NOMO-1 (cell line): ENCODE results near the gene LRP8.
"Not testable (repeated sequence)": the region's sequence is repeated elsewhere in the genome, so short reads cannot be mapped to it uniquely, and the experiment has no call there.

Source experiments
- DNase-seq, 2 experiments: peaks; one replicate each; lab custom pipeline; 2025; ENCODE audit not compliant: unreplicated experiment in 2 of 2; lab: John Stamatoyannopoulos, UW

The LRP8 gene

DNA sequence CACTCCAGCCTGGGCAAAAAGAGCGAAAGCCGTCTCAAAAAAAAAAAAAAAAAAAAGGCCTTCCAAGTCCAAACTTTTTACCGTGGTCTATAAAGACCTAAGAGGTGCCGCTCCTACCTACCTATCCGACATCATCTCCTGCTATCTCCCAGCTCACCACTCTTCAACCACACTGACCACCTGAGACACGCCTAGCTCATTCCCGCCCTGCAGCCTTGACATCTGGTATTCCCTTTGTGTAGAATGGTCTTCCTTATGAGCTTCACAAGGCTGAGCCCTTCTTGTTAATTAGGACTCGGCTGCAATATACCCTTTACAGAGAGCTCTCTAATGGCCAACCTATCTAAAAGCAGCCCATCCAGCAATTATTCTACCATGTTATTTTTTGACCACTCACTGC lies 90.2 kb downstream of the LRP8 start:
- DNase-seq = no peak

DNA sequence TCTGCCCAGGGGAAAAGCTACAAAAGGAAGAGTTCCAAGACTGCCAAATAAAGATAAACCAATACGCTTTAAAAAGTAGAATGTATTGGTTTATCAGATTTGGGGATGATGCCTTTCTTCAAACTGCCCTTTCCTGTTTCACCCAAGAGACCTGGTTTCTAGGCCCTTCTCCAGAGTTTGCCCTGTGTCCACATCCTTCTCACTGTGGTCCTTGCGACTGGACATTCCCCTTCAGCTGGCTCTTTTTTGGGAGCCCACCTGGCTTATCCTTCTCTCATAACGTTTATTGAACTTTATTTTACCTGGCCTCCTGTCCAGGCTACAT lies 106.9 kb downstream of the LRP8 start:
- DNase-seq = no peak

DNA sequence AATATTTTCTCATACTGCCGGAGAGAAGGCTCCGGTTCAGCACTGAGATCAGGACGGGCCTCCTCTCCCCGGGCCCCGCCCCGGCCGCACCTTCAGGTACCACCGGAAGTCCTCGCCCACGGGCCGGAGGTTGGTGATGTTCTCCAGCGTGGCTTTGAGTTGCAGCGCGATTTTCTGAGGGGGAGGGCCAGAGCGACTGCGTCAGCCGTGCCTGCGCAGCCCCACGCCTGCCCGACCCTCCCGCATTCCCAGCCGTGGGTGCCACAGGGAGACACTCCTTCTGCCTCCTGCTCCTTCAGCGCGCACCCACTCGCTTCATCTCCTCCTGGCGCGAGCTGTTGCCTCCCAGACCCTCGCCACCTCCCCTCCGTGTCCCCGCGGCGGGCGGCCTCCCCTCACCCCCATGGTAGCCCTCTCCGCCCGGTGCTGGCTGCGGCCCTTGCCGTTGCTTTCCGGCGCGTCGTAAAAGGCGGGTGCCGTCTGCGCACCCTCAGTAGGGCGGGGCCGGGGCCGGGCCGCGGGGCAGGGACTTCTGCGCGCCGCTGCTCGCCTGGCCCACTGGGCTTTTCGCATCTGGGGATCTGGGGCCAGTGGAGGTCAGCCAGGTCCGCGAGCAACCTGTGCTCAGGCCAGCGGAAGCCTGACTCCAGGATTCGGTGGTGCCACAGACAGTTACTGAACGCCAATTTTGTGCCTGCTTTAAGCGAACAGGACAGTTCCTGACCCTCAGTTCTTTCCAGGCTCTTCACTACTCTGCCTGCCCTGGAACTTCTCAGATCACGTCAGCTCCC lies 107.5 kb downstream of the LRP8 start, which contains the start of gene CZIB:
CZIB (minus strand) TSS at position 464 of the 791 bp plus-strand sequence; CDS start at position 405, 59 bp downstream.
- peak; percentile 89 to 92 for DNase-seq

DNA sequence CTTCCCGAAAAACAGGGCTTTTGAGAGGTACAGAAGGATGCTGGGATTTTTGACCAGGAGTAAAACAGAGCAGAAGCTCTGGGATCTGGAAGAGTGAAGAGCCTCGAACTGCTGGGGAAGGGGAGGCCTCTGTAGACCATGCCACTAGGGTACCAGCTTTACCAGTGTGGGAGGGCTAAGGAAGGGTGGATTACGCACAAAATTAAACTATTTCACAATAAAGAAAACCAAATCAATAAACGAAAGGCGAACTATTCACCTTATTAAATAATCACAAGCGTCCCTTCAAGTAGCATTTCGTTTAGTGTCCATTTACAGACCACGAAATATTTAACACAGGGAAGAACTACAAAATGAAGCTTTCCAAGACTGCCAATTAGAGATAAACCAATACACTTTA lies 108.2 kb downstream of the LRP8 start:
- no peak for DNase-seq

DNA sequence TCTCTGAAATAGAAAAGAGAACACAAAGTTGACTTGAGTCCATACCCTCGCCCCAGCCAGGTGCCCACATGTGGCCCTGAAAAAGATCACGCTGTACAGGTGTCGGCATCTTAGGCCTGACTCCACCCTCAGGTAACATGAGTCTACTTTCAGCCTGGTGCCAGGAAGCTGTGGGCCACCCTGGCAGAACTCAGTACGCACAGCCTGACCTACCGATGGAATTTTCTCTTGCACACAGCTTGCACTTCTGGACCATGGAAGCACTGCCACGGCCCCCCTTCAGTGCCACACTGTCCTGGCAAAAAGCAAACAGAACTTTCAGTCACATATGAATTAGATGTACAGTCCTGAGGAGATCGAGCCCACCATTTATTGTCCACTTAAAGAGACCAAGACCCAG lies 109.7 kb downstream of the LRP8 start:
- DNase-seq = no peak

DNA sequence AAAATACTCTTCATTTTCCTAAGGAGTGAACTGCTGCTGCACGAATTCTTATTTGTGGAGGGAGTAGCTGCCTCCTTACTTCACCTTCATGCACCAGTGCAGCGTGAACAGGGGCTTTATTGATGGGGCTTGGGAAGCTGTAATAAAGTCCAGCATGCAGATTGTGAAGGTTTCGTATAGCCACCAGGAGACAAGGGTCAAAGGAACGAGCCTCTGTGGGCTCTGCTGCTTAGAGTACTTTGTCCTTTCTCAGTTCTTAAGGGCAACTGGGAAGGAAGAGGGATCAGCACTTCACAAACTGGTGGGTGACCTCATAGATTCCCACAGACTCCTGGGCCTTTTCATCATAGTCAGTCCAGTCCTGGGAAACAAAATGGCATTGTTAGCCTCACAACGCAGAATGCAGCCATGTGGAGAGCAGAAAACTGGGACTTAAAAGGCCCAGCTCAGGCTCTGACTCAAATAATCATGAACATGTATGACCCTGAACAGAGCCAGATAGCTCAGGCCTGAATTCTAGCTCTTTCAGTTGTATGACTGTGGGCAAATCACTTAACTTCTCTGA lies 113.4 kb downstream of the LRP8 start:
- DNase-seq = no peak

DNA sequence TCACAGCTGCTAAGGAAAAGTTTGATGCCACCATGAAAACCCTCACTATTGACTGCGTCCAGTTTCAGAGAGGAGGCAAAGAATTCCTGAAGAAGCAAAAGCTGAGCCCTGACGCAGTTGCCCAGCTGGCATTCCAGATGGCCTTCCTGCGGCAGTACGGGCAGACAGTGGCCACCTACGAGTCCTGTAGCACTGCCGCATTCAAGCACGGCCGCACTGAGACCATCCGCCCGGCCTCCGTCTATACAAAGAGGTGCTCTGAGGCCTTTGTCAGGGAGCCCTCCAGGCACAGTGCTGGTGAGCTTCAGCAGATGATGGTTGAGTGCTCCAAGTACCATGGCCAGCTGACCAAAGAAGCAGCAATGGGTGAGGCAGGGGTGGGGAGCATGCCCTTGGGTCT lies 116.9 kb downstream of the LRP8 start:
- no peak for DNase-seq

DNA sequence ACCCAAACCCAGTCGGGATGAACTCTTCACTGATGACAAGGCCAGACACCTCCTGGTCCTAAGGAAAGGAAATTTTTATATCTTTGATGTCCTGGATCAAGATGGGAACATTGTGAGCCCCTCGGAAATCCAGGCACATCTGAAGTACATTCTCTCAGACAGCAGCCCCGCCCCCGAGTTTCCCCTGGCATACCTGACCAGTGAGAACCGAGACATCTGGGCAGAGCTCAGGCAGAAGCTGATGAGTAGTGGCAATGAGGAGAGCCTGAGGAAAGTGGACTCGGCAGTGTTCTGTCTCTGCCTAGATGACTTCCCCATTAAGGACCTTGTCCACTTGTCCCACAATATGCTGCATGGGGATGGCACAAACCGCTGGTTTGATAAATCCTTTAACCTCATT lies 117.5 kb downstream of the LRP8 start:
- no peak for DNase-seq

DNA sequence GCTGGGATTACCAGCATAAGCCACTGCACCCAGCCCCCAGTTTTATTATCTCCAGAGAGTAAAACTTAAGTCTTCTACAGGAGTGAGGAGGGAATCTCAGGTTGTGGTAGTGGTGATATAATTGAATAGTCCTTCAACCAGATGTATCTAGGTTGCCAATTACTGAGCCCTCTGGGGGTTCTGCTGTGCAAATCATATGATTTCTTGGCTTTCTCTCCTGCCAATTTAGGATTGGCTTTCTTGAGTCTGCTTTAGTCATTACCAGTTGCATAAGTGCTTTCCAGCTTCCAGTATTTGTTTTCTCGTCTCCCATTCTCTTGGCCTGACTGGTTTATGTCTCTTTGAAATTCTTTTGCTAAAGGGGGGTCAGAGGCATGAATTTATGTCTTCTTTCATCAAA lies 120.1 kb downstream of the LRP8 start:
- no peak for DNase-seq

DNA sequence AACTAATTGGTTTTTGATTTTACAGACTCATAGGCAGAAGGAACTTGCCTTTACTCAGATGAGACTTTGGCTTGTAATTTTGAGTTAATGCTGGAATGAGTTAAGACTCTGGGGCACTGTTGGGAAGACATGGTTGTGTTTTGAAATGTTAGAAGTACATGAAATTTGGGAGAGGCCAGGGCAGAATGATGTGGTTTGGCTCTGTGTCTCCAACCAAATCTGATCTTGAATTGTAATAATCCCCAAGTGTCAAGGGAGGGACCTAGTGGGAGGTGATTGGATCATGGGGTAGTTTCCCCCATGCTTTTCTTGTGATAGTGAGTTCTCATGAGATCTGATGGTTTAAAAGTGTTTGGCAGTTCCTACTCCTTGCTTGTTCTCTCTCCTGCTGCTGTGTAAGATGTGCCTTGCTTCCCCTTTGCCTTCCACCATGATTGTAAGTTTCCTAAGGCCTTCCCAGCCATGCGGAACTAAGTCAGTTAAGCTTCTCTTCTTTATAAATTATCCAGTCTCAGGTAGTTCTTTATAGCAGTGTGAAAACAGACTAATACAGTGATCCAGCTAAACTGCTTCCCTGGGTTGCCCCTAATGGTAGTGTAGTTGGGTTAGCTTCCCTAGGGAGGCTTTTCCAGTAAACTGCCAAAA lies 121.0 kb downstream of the LRP8 start:
- DNase-seq = no peak

DNA sequence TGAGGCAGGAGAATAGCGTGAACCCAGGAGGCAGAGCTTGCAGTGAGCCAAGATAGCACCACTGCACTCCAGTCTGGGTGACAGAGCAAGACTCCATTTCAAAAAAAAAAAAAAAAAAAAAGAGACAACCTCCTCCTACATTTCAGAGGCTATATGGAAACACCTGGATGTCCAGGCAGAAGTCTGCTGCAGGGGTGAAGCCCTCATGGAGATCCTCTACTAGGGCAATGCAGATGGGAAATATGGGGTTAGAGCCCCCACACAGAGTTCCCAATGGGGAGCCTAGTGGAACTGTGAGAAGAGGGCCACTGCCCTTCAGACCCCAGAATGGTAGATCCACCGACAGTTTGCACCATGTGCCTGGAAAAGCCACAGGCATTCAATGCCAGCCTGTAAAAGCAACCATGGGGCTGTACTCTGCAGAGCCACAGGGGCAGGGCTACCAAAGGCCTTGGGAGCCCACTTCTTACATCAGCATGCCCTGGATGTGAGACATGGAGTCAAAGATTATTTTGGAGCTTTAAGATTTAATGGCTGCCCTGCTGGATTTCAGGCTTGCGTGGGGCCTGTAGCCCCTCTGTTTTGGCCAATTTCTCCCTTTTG lies 121.7 kb downstream of the LRP8 start:
- not testable (repeated sequence) for DNase-seq

DNA sequence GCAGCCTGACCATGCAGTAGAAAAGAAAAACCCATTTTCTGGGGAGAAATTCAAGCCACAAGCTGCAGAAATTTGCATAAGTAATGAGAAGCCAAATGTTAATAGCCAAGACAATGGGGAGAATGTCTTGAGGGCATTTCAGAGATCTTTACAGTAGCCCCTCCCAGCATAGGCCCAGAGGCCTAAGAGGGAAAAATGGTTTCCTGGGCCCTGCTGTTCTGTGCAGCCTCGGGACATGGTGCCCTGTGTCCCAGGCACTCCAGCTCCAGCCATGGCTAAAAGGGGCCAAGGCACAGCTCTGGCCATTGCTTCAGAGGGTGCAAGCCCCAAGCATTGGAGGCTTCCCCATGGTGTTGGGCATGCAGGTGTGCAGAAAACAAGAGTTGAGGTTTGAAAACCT lies 122.4 kb downstream of the LRP8 start:
- not testable (repeated sequence) for DNase-seq

DNA sequence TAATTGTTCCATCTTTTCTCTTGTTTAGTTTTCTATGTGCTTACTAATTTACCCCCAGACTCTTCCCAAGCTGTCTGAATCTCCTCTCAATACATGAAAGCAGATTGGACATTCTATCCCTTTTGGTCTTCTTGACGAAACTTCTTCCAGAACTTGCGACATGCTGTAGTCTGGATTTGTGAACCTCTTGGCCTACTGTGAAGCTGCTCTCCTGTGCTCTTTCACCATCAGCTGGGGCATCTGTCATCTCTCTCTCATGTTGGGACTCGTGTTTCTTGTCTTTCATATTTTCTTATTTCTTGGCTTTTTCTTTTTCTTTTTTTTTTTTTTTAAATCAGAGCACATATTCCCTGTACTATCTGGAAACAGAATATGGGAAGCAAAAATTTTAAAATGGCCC lies 124.4 kb downstream of the LRP8 start:
- DNase-seq = no peak

DNA sequence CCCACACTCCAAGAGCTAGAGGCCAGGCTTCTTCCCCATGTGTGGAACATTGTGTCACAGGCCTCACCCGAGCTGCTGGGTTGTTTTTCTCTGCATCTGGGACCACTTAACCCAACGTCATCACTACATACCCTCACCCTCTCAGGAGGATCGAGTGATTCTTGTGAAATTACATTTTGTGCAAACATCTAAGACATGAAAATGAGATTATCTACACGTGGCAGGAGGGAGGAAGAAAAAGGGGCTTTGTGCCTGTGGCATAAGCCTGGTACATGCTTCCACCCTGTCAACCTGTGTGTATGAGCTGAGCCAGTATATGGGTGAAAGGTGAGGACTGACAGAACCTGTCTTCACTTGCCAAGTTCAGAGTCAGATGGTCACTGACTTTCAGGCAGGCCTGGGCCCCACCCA lies 129.6 kb downstream of the LRP8 start:
- no peak for DNase-seq

DNA sequence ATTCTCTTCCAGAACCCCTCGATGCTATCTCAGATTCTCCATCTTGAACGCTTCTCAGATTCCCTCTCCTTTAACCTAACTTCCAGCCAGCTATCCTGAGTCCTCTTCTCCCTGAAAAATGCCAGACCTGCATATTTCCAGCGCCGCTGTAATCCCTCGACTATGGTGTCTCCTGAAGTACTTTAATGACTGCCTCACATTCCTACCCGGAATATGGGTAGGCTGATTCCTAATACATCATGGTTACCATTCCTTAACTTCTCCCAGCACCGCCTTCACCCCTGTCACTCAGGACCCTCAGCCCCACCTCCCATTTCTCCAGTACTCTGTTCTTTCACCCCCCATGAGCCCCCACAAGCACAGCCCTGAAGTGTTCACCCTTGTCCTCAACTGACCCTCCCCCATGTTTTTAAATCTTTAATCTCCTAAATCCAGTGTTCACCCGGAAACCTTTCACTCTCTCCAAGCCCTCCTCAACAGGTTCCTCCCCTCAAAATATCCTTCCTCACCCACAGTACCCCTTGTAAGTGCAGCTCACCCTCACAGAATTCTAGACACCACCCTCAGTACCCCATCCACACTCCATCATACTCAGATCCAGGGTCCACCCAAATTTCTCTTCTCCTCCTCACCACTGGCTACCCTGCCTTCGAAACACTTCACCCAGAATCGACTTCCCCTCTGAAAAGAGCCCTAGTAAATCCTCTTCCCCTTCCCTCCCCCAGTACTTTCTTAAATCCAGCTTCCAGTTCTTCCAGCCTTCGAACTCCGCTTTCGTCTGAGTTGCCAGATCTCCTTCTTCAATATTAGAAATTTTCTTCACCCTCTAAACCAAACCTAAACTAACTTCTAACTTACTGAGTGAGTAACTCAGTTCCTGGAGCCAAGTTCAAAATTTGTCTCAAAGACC lies 130.3 kb downstream of the LRP8 start:
- DNase-seq = peak; percentile 36 to 42

DNA sequence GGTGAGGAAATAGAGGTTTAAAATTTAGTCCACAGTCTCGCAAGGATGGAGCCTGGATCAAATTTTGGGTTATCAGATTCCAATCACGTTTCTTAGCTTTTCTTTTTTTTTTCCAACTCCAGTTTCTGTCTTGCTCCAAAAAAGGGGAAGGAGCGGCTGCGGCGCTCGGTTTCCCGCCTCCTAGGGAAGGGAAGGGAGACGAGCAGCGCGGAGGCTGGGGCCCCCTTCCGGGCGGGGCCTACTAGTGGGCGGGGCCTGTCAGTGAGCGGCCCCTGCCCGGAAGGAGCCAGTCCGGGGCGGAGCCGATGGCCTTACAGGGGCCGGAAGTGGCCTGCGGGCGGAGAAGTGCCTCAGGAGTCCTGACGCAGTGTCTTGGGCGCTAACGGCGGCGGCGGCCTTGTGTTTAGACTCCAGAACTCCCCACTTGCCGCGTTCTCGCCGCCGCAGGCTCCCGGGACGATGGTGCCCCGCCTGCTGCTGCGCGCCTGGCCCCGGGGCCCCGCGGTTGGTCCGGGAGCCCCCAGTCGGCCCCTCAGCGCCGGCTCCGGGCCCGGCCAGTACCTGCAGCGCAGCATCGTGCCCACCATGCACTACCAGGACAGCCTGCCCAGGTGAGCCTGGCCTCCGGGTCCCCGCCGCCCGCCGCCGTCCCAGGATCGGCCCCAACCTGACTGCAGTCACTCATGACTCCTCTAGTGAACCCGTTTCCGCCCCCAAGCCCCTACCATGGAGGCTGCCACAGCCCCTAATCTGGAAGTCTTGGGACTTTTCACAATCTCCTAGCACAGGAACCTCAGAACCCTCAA lies 131.2 kb downstream of the LRP8 start, which contains the start of gene CPT2:
CPT2 (plus strand) TSS at position 340 of the 806 bp plus-strand sequence; CDS start at position 460, 120 bp downstream.
- DNase-seq = peak; percentile 93 to 96

DNA sequence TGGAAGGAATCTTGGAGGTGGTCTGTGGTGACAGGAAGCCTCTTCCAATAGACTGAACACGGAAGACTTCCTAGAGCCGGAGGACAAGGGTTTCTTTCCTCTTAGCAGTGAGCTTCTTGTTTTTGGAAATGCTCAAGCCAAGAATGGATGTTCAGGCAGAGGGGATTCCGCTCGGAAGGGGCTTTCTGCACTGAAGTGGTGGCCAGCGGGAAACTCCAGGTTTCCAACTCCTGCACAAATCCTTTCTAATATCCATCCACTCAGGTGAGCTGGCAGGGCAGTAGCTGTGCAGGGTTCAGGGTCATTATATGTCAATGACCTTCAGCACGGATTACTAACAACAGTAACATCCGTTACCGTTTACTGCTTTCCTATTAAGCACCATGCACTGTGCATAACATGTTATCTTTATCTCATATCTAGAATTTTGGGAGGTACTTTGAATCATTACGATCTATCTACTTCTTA lies 131.8 kb downstream of the LRP8 start:
- no peak for DNase-seq

DNA sequence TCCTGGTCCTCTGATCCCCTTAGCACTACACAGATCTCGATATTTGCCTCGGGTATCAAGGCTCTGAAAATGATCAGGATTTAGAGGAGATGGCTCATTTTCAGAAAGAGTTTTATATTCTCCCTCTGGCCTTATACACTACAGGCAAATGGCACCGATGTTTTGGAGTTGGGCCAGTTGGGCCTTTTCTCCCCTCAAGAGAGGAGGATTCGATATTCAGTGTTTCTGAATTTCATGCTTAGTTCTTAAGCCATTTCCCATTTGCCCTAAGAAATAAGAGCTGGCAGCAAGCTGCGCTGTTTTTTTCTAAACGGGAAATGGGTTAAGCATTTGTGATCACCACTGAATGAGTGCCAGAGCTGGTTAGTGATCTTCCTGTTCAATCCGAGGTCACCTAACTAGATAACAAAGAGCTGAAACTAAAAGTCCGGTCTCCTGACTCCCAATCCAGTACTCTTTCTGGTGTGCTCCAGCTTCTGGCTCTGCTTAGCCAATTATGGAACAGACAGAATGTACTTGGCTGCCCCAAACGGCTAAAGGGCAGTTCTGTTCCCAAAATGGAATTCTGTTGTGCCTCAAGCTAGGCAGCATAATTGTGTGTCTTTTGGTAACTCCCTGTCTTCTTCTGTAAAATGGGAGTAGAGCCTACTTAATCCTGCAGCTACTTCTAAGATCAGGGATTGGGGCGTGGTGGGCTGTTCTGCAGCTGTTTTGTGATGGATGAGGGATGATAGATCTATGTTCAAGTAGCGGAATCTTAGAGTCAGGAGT lies 132.4 kb downstream of the LRP8 start:
- no peak for DNase-seq
